WERI-Rb-1 (cell line): ENCODE measurements around the gene MRGPRE.

Experiments
- DNase-seq: peaks from one replicate; pipeline ENCODE4 v3.0.0-alpha.2; 2020
- H3K27ac ChIP-seq: fragments of 250-450 bp; sonication (Bioruptor Pico); 2 replicates; pipeline ENCODE4 v1.5.1; 2020; ENCODE audit warnings: mild to moderate bottlenecking, moderate library complexity
- H3K27me3 ChIP-seq: fragments of 250-450 bp; sonication (Bioruptor Pico); 2 replicates; pipeline ENCODE4 v1.5.1; 2021; ENCODE audit warnings: mild to moderate bottlenecking, low read depth, moderate library complexity; ENCODE audit not compliant: insufficient read depth, severe bottlenecking
- H3K36me3 ChIP-seq: fragments of 250-450 bp; sonication (Bioruptor Pico); 2 replicates; pipeline ENCODE4 v1.5.1; 2020; ENCODE audit warnings: mild to moderate bottlenecking, moderate library complexity
- H3K4me3 ChIP-seq: 2 replicates; pipeline ENCODE4 v1.5.1; 2011; ENCODE audit warnings: low read depth, mild to moderate bottlenecking, control low read depth, low read length
- H3K9me3 ChIP-seq: fragments of 250-450 bp; sonication (Bioruptor Pico); 2 replicates; pipeline ENCODE4 v1.5.1; 2021; ENCODE audit warnings: mild to moderate bottlenecking, moderate library complexity; ENCODE audit not compliant: severe bottlenecking
- TF ChIP-seq, protein P1 (sequence below): IDR thresholded peaks from 2 replicates; pipeline ENCODE4 v1.5.1; 2011; ENCODE audit warnings: low read depth, mild to moderate bottlenecking, control low read depth, inconsistent platforms, low read length

The MRGPRE gene

DNA sequence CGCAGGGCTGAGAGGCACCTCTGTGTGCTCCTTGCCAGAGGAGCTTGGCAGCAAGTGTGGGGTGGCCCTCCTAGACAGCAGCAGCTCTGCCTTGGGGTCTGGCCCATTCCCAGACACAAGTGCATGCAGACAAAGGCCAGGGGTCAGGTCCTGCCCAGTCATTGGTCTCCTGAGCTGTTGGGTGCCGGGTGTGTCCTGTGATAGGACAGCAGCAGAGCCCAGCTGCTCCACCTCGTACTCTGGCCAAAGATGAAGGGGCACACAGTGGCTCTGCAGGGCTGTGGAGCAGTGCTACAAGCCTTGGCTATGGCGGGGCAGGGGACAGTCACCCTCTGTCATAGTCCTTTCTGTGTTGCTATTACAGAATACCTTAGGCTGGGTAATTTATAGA, 49.8 kb downstream of the MRGPRE start:
- Histone ChIP-seq H3K27ac (no peak overlapping the region), H3K4me3 (no peak overlapping the region), H3K9me3 (no peaks in the 10 kb centered on the region), H3K36me3 (no peaks in the 10 kb centered on the region), H3K27me3 (no peaks in the 10 kb centered on the region)
- no peak for DNase-seq
- TF ChIP-seq, protein P1, sequence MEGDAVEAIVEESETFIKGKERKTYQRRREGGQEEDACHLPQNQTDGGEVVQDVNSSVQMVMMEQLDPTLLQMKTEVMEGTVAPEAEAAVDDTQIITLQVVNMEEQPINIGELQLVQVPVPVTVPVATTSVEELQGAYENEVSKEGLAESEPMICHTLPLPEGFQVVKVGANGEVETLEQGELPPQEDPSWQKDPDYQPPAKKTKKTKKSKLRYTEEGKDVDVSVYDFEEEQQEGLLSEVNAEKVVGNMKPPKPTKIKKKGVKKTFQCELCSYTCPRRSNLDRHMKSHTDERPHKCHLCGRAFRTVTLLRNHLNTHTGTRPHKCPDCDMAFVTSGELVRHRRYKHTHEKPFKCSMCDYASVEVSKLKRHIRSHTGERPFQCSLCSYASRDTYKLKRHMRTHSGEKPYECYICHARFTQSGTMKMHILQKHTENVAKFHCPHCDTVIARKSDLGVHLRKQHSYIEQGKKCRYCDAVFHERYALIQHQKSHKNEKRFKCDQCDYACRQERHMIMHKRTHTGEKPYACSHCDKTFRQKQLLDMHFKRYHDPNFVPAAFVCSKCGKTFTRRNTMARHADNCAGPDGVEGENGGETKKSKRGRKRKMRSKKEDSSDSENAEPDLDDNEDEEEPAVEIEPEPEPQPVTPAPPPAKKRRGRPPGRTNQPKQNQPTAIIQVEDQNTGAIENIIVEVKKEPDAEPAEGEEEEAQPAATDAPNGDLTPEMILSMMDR, result no peak

DNA sequence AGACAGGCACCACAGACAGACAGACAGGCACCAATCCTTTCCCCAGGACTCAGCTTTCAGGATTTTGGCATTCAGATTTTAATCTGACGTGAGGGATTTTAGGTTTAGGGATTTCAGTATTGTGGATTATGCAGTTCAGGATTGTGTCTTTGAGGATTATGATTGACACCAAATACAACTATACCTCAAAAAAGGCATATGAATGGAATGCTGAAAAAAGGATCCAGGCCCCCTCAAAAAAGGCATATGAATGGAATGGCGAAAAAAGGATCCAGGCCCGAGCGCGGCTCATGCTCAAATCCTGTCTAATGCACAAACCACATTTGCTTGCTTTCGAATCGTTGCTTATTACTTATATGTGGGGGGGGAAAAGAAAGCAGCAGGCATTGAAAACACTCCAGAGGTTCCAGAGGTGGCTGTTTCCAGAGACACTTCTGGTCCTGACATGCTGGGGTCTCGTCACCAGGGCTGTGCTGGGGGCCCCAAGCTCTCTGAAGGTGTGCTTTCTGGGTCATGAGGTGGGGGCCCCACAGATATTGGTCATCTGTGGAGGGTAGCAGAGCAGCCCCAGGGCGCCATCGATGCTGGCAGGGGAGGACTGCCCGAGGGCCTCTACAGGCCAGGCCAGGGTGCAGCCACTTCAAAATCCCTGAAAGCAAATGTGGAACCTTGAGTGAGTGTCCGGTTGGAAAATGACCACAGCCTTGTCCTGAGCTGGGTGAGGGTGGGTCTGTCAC, 50.3 kb downstream of the MRGPRE start:
- Histone ChIP-seq H3K27me3 (no peaks in the 10 kb centered on the region), H3K27ac (no peak overlapping the region), H3K36me3 (no peaks in the 10 kb centered on the region), H3K9me3 (no peaks in the 10 kb centered on the region), H3K4me3 (no peak overlapping the region)
- TF ChIP-seq, protein P1, result no peak
- no peak for DNase-seq

DNA sequence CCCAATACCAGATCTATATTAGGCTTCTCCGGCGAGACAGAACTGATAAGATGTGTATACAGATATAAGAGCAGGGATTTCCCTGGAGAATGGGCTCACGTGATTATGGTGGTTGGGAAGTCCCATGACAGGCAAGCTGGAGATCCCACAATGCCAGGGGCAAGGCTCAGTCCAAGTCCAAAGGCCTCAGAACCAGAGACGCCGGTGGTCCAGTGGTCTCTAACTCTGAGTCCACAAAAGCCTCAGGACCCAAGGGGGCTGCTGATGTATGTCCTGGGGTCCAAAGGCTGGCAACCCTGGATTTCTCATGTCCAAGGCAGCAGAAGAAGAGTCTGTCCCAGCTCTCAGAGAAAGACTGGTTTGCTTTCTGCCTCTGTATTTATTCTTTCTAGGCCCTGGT, 51.3 kb downstream of the MRGPRE start:
- H3K9me3 ChIP-seq, result peaks cover 8% of the 10 kb centered on the region
- DNase-seq, result no peak
- H3K27ac ChIP-seq, result no peak overlapping the region
- TF ChIP-seq, protein P1, result no peak
- no peaks in the 10 kb centered on the region for H3K36me3 ChIP-seq
- no peak overlapping the region for H3K4me3 ChIP-seq
- no peaks in the 10 kb centered on the region for H3K27me3 ChIP-seq

DNA sequence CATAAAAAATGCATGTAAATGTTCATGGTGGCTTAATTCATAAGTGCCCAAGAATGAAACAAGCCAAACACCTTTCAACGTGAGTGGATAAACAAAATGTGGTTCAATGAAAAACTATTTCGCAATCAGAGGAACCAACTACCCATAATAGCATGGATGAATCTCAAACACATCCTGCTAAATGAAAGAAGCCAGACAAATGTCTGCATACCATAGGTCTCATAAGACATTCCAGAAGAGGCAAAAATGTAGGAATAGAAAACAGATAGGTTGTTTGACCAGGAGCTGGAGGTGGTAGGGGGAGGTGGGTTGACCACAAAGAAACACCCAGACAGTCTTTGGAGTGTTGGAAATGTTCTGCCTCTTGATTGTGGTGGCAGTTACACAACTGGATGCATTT, 53.9 kb downstream of the MRGPRE start:
- Histone ChIP-seq H3K4me3 (no peak overlapping the region), H3K9me3 (peaks cover 11% of the 10 kb centered on the region), H3K27me3 (no peaks in the 10 kb centered on the region), H3K36me3 (no peaks in the 10 kb centered on the region), H3K27ac (no peak overlapping the region)
- TF ChIP-seq, protein P1, result no peak
- no peak for DNase-seq

DNA sequence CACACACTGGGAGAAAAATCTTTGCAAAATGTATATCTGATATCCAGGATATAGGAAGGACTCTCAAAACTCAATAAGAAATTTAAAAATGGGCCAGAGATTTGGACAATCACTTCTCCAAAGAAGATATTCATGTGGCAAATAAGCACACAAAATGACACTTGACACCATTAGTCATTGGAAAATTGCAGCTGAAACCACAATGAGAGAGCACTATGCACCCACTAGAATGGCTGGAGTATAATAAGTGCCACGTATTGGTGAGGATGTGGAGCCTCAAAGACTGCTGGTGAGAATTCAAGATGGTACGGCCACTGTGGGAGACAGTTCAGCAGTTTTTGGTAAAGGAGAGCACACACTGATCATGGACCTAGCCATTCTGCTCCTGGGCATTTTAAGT, 54.3 kb downstream of the MRGPRE start:
- no peak for DNase-seq
- Histone ChIP-seq H3K9me3 (peaks cover 11% of the 10 kb centered on the region), H3K27ac (no peak overlapping the region), H3K27me3 (no peaks in the 10 kb centered on the region), H3K4me3 (no peak overlapping the region), H3K36me3 (no peaks in the 10 kb centered on the region)
- TF ChIP-seq, protein P1, result no peak
